GM21390 (cell line): ENCODE data around the gene THAP4.
"Not testable (repeated sequence)": the region's sequence is repeated elsewhere in the genome, so short reads cannot be mapped to it uniquely, and the experiment has no call there.

Experiments
- ATAC-seq: cut with Tn5 transposase; IDR thresholded peaks from one replicate; pipeline ENCODE4 v1.9.1; 2021; ENCODE audit not compliant: unreplicated experiment

Gene THAP4

GRCh38 chr2:241589863-241590262 lies 47.1 kb downstream of the THAP4 start:
- ATAC-seq: not testable (repeated sequence)

GRCh38 chr2:241586564-241587264 lies 50.2 kb downstream of the THAP4 start:
- ATAC-seq: no peak

DNA sequence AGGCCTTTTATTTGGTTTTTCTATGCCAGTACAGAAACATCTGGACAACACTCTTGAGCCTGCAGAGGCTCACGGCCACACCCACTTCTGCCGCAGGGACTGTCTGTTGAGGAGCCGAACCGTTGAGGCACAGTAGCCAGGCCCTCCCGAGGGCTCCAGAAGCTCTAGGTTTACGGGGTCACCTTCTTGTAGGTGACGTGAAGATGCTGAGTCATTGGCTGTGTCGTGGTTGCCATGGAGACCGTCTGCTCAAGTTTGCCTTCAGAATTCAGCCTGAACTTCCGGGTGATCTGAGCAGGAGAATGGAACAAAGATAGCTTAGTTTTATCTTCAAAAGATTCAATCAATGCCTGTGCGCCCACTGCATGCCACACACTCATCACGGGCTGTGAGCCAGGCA lies 52.5 kb downstream of the THAP4 start:
- ATAC-seq: no peak

GRCh38 chr2:241582806-241583205 lies 54.2 kb downstream of the THAP4 start:
- ATAC-seq: no peak

- no peak for ATAC-seq
Observed at GRCh38 chr2:241582328-241582727, 54.6 kb downstream of the THAP4 start.

DNA sequence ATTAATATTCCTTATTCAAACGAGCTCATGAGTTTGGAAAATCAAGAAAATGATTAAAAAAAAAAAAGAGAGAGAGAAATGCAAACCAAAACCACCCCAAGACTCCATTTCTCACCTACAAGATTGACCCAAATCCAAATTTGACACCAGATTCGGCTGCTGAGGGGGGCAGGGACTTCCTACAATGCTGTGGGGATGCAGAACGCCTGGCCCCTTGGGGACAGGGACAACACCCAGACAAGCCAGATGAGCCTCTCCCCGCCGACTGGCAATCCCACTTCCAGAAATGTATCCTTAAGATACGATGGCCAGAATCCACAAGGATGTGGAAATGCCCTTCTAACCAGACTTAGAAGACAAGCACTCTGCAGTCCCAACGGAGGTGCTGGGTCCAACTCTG lies 57.7 kb downstream of the THAP4 start:
- ATAC-seq: no peak

GRCh38 chr2:241577413-241578122 lies 59.4 kb downstream of the THAP4 start:
- ATAC-seq: no peak

DNA sequence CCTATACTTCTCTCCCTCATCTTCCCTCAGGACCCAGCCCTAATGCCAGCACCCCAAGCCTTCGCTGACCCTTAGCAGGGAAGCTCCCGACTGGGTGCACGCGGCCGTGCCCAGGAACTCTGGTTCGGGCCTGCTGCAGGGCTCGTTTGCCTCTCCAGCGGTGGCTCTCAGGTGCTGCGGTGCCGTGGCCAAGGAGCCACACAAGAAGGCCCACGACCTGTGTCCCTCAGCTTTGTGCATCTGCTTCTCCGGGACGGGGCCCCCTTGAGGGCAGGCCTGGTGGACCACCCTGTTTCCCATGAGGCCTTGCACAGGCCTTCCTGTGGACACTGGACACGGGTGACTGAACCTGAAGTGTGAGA lies 60.7 kb downstream of the THAP4 start:
- no peak for ATAC-seq

DNA sequence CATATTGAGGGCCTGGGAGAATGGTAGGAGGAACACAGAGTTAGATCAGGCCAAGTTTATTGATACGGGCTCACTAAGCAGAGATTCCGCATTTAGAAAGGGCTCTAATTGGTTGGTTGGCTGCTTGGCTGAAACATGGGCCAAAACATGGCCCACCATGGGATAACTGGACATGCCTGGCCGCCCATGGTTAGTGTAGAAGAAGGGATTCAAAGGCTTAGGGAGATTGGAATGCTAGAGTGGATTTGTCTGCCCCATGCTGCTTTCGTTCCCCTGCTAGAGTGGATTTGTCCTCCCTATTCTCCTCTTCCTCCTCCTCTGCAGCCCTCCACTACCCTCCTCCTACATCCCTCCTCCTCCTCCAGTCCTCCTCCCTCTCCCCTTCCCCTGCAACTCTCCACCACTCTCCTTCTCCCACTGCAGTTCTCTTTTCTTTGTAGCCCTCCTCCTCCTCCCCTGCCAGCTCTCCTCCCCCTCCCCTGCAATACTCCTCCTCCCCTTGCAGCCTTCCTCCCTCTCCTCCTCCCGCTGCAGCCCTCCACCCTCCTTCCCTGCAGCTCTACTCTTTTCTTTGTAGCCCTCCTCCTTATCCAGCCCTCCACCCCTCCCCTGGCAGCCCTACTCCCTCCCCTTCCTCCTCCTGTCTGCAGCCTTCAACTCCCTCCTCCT lies 61.2 kb downstream of the THAP4 start:
- ATAC-seq: no peak

DNA sequence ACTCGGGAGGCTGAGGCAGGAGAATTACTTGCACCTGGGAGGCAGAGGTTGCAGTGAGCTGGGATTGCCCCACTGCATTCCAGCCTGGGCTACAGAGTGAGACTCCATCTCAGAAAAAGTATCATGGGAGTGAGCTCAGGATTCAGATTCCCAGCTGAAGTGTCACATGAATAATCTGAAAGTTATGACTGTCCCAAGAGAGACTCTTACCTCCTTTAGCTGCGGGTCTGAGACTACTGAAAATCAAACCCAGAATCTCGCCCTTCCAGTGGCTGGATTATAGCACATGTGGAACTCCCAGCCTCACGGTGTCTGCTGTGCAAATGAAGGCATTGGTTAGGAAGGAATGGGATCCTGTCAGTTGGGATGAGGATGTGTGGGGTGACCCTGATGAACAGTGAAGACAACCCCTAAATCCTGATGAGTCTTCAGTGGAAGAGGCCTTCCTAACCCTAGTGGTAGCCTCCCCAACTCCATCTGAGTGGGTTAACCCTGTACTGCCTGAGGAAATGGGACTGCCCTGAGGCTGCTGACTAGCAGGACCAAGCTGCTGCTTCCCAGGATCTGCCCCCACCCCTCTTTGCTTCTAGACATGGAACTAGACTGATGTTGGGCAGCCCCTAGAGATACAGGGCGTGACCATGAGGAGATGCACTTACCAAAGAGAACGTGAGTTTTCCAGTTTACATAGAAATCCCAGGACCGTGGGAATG lies 61.9 kb downstream of the THAP4 start:
- no peak for ATAC-seq

- ATAC-seq: no peak
Observed at GRCh38 chr2:241573741-241574140, 63.2 kb downstream of the THAP4 start.

GRCh38 chr2:241572915-241573651 lies 63.9 kb downstream of the THAP4 start:
- ATAC-seq: not testable (repeated sequence)

DNA sequence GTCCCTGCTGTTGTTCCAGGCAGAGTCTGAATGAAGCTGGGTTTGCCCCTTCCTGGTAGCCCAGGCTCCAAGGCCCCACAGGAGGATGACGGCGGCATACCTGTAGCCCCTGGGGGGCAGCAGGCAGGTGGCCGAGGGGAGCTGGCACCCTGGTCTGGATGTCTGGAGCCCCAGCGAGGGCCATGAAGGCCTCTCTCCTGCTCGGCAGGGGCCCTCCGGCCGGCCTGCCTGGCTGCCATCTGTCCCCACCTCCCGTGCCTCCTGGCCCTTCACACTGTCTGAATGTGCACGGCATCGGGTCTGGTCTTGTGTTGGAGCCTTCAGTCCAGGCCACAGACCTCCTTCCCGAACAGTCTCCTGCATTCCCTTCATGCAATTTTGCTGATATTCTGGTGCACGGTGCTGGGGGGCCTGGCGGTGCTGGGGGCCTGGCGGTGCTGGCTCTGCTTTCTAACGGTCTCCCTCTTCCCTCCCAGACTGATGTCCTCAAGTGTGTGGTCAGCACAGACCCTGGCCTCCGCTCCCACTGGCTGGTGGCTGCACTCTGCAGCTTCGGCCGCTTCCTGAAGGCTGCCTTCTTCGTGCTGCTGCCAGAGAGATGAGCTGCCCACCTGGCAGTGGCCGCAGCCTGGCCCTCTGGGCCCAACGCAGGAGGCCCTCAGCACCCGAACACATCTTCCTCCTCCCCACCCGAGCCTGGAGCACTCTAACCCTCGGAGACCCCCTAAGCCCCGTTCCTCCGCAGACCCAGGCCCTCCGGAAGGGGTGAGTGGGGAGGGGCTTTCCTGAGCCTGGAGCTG lies 64.9 kb downstream of the THAP4 start:
- no peak for ATAC-seq

- no peak for ATAC-seq
Observed at GRCh38 chr2:241570961-241571581, 65.9 kb downstream of the THAP4 start.

GRCh38 chr2:241569831-241570281 lies 67.1 kb downstream of the THAP4 start:
- ATAC-seq: no peak

- no peak for ATAC-seq
Observed at GRCh38 chr2:241568726-241569125, 68.2 kb downstream of the THAP4 start.

GRCh38 chr2:241567776-241568175 lies 69.2 kb downstream of the THAP4 start:
- no peak for ATAC-seq

- not testable (repeated sequence) for ATAC-seq
Observed at GRCh38 chr2:241567266-241567665, 69.7 kb downstream of the THAP4 start.

DNA sequence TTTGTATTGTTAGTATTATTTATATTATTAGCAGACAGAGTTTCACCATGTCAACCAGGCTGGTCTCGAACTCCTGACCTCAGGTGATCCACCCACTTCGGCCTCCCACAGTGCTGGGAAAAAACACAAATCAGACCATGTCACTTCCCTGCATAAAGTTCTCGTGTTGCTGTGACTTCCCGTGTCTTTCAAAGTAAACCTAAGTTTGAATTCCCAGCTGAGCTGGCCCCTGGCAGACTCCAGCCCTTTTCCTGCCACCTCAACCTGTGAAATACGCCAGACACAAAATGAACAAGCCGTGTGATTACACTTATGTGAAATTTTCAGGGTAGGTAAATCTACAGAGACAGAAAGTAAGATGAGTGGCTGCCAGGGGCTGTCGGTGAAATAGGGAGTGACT lies 70.5 kb downstream of the THAP4 start:
- ATAC-seq: no peak
